HL-60 (cell line): ENCODE results near the gene NMNAT1.

ENCODE experiments used
- POLR2AphosphoS5 ChIP-seq: IDR thresholded peaks from 2 replicates; pipeline ENCODE4 v1.6.1; 2012; ENCODE audit warnings: low read depth
- TF ChIP-seq, protein P1 (sequence below): IDR thresholded peaks from one replicate; pipeline ENCODE4 v1.5.1; 2011; ENCODE audit warnings: low read length, control low read depth, inconsistent platforms; ENCODE audit not compliant: insufficient read depth
- TF ChIP-seq, protein P2 (sequence below): IDR thresholded peaks from 2 replicates; pipeline ENCODE4 v1.6.1; 2012; ENCODE audit warnings: low read depth; ENCODE audit not compliant: insufficient replicate concordance

DNA sequence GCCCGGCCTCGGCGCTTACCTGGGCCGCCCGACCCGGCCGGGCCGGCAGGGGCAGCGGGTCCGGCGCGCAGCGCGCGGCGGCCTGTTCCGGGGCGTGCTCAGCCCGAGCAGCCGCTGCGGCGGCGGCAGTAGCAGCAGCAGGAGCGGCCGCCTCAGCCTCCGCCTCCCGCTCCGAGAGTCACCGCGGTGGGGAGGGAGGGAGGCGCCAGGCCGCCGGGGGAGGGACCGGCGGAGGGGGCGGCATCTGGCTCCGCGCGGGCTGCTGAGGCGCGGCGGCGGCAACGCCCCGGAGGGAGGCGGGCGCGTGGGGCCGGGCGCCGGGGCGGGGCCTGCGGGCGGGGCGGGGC is 33.2 kb upstream of the NMNAT1 start, which contains the start of gene CTNNBIP1:
- TF ChIP-seq POLR2AphosphoS5, result no peak
- TF ChIP-seq, protein P1, sequence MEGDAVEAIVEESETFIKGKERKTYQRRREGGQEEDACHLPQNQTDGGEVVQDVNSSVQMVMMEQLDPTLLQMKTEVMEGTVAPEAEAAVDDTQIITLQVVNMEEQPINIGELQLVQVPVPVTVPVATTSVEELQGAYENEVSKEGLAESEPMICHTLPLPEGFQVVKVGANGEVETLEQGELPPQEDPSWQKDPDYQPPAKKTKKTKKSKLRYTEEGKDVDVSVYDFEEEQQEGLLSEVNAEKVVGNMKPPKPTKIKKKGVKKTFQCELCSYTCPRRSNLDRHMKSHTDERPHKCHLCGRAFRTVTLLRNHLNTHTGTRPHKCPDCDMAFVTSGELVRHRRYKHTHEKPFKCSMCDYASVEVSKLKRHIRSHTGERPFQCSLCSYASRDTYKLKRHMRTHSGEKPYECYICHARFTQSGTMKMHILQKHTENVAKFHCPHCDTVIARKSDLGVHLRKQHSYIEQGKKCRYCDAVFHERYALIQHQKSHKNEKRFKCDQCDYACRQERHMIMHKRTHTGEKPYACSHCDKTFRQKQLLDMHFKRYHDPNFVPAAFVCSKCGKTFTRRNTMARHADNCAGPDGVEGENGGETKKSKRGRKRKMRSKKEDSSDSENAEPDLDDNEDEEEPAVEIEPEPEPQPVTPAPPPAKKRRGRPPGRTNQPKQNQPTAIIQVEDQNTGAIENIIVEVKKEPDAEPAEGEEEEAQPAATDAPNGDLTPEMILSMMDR, result no peak
- TF ChIP-seq, protein P2, sequence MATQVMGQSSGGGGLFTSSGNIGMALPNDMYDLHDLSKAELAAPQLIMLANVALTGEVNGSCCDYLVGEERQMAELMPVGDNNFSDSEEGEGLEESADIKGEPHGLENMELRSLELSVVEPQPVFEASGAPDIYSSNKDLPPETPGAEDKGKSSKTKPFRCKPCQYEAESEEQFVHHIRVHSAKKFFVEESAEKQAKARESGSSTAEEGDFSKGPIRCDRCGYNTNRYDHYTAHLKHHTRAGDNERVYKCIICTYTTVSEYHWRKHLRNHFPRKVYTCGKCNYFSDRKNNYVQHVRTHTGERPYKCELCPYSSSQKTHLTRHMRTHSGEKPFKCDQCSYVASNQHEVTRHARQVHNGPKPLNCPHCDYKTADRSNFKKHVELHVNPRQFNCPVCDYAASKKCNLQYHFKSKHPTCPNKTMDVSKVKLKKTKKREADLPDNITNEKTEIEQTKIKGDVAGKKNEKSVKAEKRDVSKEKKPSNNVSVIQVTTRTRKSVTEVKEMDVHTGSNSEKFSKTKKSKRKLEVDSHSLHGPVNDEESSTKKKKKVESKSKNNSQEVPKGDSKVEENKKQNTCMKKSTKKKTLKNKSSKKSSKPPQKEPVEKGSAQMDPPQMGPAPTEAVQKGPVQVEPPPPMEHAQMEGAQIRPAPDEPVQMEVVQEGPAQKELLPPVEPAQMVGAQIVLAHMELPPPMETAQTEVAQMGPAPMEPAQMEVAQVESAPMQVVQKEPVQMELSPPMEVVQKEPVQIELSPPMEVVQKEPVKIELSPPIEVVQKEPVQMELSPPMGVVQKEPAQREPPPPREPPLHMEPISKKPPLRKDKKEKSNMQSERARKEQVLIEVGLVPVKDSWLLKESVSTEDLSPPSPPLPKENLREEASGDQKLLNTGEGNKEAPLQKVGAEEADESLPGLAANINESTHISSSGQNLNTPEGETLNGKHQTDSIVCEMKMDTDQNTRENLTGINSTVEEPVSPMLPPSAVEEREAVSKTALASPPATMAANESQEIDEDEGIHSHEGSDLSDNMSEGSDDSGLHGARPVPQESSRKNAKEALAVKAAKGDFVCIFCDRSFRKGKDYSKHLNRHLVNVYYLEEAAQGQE, result no peak
